SK-N-SH treated with all-trans-retinoic acid at 6 μM for 48 hours (cell line): ENCODE data around the gene DNM1.

Source experiments
- ARNTL ChIP-seq: fragments of 450-650 bp; formaldehyde crosslinking; IDR thresholded peaks from 2 replicates; pipeline ENCODE4 v1.5.0; 2020; ENCODE audit warnings: low read depth, mild to moderate bottlenecking, moderate library complexity, borderline replicate concordance
- CREB5 ChIP-seq: fragments of 250-450 bp; sonication (Bioruptor Pico); IDR thresholded peaks from 2 replicates; pipeline ENCODE4 v1.5.1; 2020; ENCODE audit warnings: low read depth, mild to moderate bottlenecking, moderate library complexity
- CSDC2 ChIP-seq: fragments of 250-450 bp; sonication (Bioruptor Pico); IDR thresholded peaks from 2 replicates; pipeline ENCODE4 v1.5.0; 2020; ENCODE audit warnings: mild to moderate bottlenecking, moderate library complexity
- CSRNP3 ChIP-seq: fragments of 250-450 bp; sonication (Bioruptor Pico); IDR thresholded peaks from 2 replicates; pipeline ENCODE4 v1.5.1; 2021; ENCODE audit warnings: mild to moderate bottlenecking, moderate library complexity
- ISL1 ChIP-seq: fragments of 250-450 bp; sonication (Bioruptor Pico); IDR thresholded peaks from 2 replicates; pipeline ENCODE4 v2.1.2; 2022; ENCODE audit warnings: mild to moderate bottlenecking, moderate library complexity
- OSR1 ChIP-seq: fragments of 250-450 bp; sonication (Bioruptor Pico); IDR thresholded peaks from 2 replicates; pipeline ENCODE4 v1.8.0; 2022; ENCODE audit warnings: moderate library complexity, mild to moderate bottlenecking, inconsistent platforms
- PATZ1 ChIP-seq: fragments of 250-450 bp; sonication (Bioruptor Pico); IDR thresholded peaks from 2 replicates; pipeline ENCODE4 v1.8.0; 2020; ENCODE audit warnings: mild to moderate bottlenecking, moderate library complexity, borderline replicate concordance
- POU6F1 ChIP-seq: fragments of 250-450 bp; sonication (Bioruptor Pico); IDR thresholded peaks from 2 replicates; pipeline ENCODE4 v1.8.0; 2021; ENCODE audit warnings: low read depth, mild to moderate bottlenecking, moderate library complexity, borderline replicate concordance
- PPARA ChIP-seq: fragments of 250-450 bp; sonication (Bioruptor Pico); IDR thresholded peaks from 2 replicates; pipeline ENCODE4 v1.5.0; 2020; ENCODE audit warnings: mild to moderate bottlenecking, borderline replicate concordance
- RARB ChIP-seq: fragments of 250-450 bp; sonication (Bioruptor Pico); IDR thresholded peaks from 2 replicates; pipeline ENCODE4 v1.8.0; 2021; ENCODE audit warnings: mild to moderate bottlenecking, moderate library complexity
- TSHZ2 ChIP-seq: fragments of 250-450 bp; sonication (Bioruptor Pico); IDR thresholded peaks from 2 replicates; pipeline ENCODE4 v1.5.0; 2020; ENCODE audit warnings: mild to moderate bottlenecking, moderate library complexity
- ZNF8 ChIP-seq: fragments of 450-650 bp; formaldehyde crosslinking; IDR thresholded peaks from 2 replicates; pipeline ENCODE4 v1.5.0; 2020; ENCODE audit warnings: mild to moderate bottlenecking, moderate library complexity

GRCh38 chr9:128225770-128226411 lies 22.7 kb downstream of the DNM1 start:
- TF ChIP-seq CSRNP3 (no peak), PPARA (no peak), POU6F1 (no peak), PATZ1 (no peak), ZNF8 (no peak), CSDC2 (no peak), ARNTL (CRISPR knock-in tag) (no peak), ISL1 (CRISPR knock-in tag) (no peak), RARB (CRISPR knock-in tag) (no peak), CREB5 (CRISPR knock-in tag) (no peak), OSR1 (CRISPR knock-in tag) (no peak), TSHZ2 (CRISPR knock-in tag) (no peak)
